ENCODE data around the gene CD82.

DNA sequence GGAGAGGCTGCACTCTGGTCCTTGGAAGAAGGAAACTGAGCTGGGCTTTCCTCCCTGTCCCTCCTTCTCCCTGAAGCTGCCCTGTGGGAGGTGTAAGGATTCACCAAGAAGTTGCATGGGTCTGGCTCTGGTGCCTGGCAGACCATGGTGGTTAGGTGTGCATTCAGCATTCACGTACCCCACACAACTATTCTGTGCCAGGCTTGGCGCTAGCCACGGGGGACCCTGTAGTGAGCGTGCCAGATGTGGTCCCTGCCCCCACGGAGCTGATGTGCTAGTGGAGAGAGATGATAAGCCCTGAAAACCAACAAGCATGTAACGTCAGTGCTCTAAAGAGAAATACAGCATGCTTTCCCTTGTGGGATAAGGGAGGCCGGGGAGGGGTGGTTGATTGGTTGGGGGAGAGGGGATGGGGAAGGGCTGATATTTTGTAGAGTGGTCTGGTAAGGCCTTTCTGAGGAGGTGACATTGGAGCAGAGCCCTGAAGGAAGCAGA is 48.9 kb downstream of the CD82 start:
- TF ChIP-seq, protein P1, sequence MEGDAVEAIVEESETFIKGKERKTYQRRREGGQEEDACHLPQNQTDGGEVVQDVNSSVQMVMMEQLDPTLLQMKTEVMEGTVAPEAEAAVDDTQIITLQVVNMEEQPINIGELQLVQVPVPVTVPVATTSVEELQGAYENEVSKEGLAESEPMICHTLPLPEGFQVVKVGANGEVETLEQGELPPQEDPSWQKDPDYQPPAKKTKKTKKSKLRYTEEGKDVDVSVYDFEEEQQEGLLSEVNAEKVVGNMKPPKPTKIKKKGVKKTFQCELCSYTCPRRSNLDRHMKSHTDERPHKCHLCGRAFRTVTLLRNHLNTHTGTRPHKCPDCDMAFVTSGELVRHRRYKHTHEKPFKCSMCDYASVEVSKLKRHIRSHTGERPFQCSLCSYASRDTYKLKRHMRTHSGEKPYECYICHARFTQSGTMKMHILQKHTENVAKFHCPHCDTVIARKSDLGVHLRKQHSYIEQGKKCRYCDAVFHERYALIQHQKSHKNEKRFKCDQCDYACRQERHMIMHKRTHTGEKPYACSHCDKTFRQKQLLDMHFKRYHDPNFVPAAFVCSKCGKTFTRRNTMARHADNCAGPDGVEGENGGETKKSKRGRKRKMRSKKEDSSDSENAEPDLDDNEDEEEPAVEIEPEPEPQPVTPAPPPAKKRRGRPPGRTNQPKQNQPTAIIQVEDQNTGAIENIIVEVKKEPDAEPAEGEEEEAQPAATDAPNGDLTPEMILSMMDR (optimal IDR thresholded peaks at IDR 0.05 in 1 of 3, IDR thresholded peaks at IDR 0.05 in 1 of 3, conservative IDR thresholded peaks at IDR 0.05 in 1 of 3; ENCODE audit: extremely low read depth in 1 of 3, insufficient read depth in 2 of 3, low read length in 3 of 3), result no peak
- no peak for TF ChIP-seq EZH2 (IDR thresholded peaks at IDR 0.05; ENCODE audit: low read length)
